GM23338 (cell line): ENCODE data around the gene CACNA1A.

Experiments
- EZH2 ChIP-seq: fragments of 200-600 bp; sonication (generic); IDR thresholded peaks from one replicate; pipeline ENCODE4 v1.8.0; 2017; ENCODE audit warnings: antibody characterized with exemption, mild to moderate bottlenecking, low read depth; ENCODE audit not compliant: unreplicated experiment
- POLR2AphosphoS5 ChIP-seq: IDR thresholded peaks from 2 replicates; pipeline ENCODE4 v1.6.1; 2016; ENCODE audit warnings: antibody characterized with exemption, low read depth
- REST ChIP-seq: IDR thresholded peaks from one replicate; pipeline ENCODE4 v1.6.1; 2018; ENCODE audit warnings: antibody characterized with exemption; ENCODE audit not compliant: unreplicated experiment
- TF ChIP-seq, protein P1 (sequence below), 2 experiments: fragments of 200-600 bp in 1 of 2; sonication (generic) in 1 of 2; conservative IDR thresholded peaks; 2 replicates each; pipeline versions ENCODE4 v1.5.1 to v1.6.1; 2016 to 2017; ENCODE audit warnings: antibody characterized with exemption in 2 of 2, low read depth in 2 of 2, mild to moderate bottlenecking in 2 of 2, moderate library complexity in 1 of 2

DNA sequence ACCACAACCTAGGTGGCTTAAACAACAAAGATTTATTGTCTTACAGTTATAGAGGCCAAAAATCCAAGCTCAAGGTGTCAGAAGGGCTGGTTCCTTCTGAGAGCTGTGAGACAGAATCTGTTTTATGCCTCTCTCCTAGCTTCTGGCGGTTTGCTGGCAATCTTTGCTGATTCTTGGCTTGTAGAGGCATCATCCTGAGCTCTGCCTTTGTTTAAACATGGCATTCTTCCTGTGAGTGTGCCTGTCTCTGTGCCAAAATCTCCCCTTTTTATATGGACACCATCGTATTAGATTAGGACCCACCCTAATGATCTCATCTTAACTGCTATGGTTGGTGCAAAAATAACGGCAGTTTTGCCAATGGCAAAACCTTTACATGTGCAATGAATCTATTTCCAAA, 169.1 kb downstream of the CACNA1A start:
- TF ChIP-seq, protein P1, sequence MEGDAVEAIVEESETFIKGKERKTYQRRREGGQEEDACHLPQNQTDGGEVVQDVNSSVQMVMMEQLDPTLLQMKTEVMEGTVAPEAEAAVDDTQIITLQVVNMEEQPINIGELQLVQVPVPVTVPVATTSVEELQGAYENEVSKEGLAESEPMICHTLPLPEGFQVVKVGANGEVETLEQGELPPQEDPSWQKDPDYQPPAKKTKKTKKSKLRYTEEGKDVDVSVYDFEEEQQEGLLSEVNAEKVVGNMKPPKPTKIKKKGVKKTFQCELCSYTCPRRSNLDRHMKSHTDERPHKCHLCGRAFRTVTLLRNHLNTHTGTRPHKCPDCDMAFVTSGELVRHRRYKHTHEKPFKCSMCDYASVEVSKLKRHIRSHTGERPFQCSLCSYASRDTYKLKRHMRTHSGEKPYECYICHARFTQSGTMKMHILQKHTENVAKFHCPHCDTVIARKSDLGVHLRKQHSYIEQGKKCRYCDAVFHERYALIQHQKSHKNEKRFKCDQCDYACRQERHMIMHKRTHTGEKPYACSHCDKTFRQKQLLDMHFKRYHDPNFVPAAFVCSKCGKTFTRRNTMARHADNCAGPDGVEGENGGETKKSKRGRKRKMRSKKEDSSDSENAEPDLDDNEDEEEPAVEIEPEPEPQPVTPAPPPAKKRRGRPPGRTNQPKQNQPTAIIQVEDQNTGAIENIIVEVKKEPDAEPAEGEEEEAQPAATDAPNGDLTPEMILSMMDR (conservative IDR thresholded peaks at IDR 0.05; ENCODE audit: low read depth in 2 of 2): no peak
- TF ChIP-seq POLR2AphosphoS5: no peak
- no peak for TF ChIP-seq REST
- TF ChIP-seq EZH2: no peak
